HG03039 (cell line): Measurements from ENCODE around the gene OR2T29.
"Not testable (repeated sequence)": the region's sequence is repeated elsewhere in the genome, so short reads cannot be mapped to it uniquely, and the experiment has no call there.

Experiments used
- ATAC-seq: cut with Tn5 transposase; IDR thresholded peaks from one replicate; pipeline ENCODE4 v1.9.1; 2021; ENCODE audit warnings: mild to moderate bottlenecking, moderate library complexity; ENCODE audit not compliant: unreplicated experiment

The OR2T29 gene

DNA sequence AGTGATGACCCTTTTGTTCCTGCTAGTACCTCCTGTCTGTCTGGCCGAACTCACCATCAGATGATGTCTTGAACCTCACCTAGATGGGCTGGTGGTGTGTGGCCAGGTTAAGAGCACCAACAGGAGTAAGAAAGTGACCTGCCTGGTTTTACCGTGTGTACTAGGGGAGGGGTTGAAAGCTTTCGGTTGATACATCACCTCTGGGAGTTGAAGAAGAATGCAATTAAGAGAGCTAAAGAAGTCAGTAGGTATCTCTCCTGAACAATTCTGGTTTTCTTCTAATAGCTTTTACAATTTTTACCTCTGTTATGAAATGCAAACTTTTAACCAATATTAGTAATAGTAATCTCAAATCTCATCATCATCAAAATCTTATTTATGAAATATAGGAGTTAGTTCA, at the start of gene OR2T29:
OR2T29 (minus strand) TSS at position 101 of the 400 bp plus-strand sequence. CDS start 3,281 bp downstream, outside the sequence.
- ATAC-seq, result not testable (repeated sequence)

GRCh38 chr1:248611883-248612414, 49.4 kb upstream of the OR2T29 start:
- no peak for ATAC-seq

DNA sequence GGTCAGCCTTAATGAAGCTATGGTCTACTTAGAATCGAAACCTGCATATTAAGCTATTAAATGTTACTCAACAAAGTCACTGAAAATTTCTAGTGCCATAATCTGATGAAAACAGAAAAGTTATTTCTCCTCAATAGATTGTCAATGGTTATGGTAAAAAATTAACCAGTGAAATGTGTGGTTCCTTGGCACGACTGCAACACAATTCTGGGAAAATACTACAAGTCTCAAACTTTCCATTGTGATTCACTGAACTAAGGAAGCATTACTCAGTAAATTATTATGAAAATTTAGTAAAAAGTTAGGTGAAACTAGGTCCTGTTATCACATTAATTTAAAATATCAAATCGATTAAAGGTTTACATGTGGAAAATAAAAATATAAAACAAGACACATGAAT, 47.7 kb upstream of the OR2T29 start:
- no peak for ATAC-seq

GRCh38 chr1:248599396-248599795, 36.8 kb upstream of the OR2T29 start:
- ATAC-seq, result no peak

- ATAC-seq, result no peak
These were observed 35.0 kb upstream of the OR2T29 start, which contains the start of gene OR2T10 for GRCh38 chr1:248597589-248597988. TSS of gene OR2T10 (minus strand) at chr1:248597700. CDS start at chr1:248593768, 3,932 bp downstream.

DNA sequence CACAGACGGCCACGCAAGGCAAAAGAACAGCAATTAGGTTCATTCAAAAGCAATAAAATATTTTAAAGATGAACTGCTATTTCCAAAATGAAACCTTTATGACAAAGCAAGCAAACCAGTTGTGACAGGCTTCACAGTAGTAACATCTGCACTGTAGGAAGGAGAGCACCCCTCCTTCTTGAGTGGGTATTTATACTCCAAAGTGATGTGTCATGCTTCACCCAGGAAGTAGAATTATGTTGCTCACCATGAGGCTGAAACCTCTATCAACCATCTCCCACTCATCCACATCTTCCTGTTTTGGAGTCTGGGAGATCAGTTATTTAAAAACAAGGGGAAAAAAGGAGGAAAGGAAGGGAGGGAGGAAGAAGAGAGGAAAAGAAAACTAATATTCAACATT, 34.0 kb upstream of the OR2T29 start:
- ATAC-seq, result no peak

DNA sequence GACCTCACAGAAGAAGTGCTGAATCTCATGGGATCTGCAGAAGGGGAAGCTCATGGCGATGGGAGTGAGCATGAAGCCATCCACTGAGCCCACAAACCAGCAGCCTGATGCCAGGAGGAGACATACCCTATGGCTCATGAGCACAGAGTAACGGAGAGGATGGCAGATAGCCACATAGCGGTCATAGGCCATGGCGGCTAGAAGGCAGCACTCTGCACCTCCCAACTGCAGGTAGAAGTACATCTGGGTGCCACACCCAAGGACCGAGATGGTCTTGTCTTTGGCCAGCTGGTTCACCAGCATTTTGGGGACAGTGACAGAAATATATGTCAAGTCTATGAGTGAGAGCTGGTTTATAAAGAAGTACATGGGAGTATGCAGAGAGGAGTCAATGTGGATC, 30.7 kb upstream of the OR2T29 start:
- ATAC-seq, result no peak

- ATAC-seq, result no peak
These were observed 30.1 kb upstream of the OR2T29 start for GRCh38 chr1:248592655-248593054.

DNA sequence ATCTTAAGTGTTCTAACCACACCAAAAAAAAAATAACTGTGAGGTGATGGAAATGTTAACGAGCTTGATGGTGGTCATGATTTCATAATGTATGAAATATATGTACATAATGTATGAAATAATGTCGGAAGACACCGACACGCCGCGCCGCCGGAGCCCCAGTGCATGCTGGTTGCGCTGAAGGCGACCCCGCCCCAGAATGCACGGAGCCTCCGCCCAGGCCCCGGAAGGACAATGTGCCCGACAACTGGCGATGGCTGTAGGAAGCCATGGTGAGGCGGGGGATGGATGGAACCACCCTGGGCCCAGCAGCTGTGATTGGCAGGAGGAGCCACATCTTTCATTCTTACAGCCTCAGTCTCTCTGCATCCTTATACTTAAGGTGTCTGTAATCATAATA, 27.5 kb upstream of the OR2T29 start:
- no peak for ATAC-seq

GRCh38 chr1:248589334-248589733, 26.8 kb upstream of the OR2T29 start:
- no peak for ATAC-seq

DNA sequence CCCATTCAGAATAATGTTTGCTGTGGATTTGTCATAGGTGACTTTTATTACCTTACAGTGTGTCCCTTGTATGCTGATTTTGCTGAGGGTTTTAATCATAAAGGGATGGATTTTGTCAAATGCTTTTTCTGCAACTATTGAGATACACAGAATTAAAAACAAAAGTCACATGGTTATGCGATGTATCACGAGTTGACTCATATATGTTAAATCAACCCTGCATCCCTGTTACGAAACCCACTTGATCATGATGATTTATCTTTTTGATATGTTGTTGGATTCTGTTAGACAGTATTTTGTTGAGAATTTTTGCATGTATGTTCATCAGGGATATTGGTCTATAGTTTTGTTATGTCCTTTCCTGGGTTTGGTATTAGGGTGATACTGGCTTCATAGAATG, 22.7 kb upstream of the OR2T29 start:
- no peak for ATAC-seq

DNA sequence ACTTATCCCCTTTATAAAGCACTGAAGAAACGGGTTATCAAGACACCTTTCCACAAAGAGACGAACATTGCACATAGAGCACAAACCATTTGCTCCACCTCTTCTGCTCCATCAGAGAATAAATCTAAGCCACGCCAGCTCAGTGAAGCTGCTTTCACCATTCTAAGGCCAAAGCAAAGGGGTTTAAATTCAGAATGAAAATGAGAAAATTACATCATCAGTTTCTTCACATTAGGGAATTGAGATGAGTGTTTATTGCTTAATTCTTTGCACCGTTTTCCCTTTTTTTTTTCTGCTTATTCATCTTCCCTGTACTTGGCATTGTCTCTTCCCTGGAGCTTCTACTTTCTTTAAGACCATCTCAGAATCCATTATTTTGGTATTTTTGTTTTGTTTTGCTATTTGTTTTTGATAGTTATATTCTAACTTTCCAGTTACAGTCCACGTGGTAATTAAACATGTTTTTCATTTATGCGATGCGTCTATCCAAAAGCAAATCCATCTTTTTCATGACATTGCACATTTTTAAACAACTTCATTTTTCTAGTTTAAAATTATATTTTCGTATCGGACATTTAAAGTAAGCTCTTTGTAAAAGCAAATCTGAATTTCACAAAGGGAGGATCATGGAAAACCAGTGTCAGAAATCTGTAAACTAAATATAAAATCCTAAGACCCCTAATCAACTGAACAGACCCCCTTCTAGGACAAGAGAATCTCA, 13.8 kb upstream of the OR2T29 start:
- ATAC-seq, result no peak

DNA sequence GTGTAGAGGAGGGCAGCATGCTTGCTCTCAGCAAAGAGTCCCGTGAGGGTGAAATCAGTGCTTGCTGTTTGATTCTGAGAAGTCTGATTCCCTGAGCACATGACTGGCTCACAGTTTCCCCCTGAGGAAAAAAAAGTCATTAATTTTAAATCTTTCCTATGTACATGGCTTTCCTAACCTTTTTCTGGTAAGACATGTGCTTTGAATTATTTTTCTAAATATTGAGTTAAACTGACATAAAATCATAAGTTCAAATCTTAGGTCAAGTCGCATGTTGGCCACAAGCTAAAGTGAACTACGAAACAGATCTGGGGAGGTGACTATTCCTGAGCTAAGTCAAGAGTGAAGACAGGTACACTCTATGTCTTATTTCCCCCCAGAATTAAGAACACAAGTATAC, 12.1 kb upstream of the OR2T29 start, which contains the start of gene OR2T34:
OR2T34 (minus strand) TSS at position 101 of the 400 bp plus-strand sequence; CDS start at position 101, 0 bp downstream.
- ATAC-seq, result not testable (repeated sequence)

GRCh38 chr1:248573856-248574255, 11.3 kb upstream of the OR2T29 start:
- ATAC-seq, result not testable (repeated sequence)

DNA sequence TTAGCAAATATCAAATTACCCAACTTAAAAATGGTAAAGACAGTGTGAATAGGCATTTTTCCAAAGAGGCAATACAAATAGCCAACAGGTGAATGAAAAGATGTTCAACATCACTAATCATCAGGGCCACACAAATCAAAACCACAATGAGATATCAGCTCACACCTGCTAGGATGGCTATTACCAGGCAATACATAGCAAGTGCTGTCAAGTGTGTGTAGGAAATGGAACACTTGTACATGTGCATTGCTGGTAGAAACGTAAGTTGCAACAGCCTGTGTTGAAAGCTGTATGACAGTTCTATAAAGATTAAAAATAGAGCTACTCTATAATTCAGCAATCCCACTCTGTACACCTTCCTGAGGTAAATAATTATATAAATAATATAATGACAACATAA, 9.5 kb upstream of the OR2T29 start:
- ATAC-seq, result peak; percentile 94

GRCh38 chr1:248570811-248571210, 8.2 kb upstream of the OR2T29 start:
- ATAC-seq, result not testable (repeated sequence)

- not testable (repeated sequence) for ATAC-seq
These were observed 6.5 kb upstream of the OR2T29 start for GRCh38 chr1:248569049-248569448.

- peak; percentile 58 for ATAC-seq
These were observed 3.2 kb upstream of the OR2T29 start for GRCh38 chr1:248565530-248566373.

- ATAC-seq, result not testable (repeated sequence)
These were observed 11.5 kb downstream of the OR2T29 start for GRCh38 chr1:248551027-248551426.

GRCh38 chr1:248547383-248547782, 15.2 kb downstream of the OR2T29 start:
- ATAC-seq, result not testable (repeated sequence)

- not testable (repeated sequence) for ATAC-seq
These were observed 25.1 kb downstream of the OR2T29 start for GRCh38 chr1:248537449-248537848.
